GM23248 (cell line): ENCODE measurements around the gene SNX25. TPM values are rescaled to one million over a fixed set of nuclear protein-coding genes. Genes with fewer than 3 reads are reported as not detected.

Experiments used
- DNase-seq: peaks from one replicate; pipeline ENCODE4 v3.0.0-alpha.2; 2015
- H2AFZ ChIP-seq: fragments of 200-600 bp; sonication (generic); 2 replicates; pipeline ENCODE4 v1.6.1; 2016; ENCODE audit warnings: antibody characterized with exemption
- H3F3A ChIP-seq: fragments of 200-600 bp; sonication (generic); 2 replicates; pipeline ENCODE4 v1.6.1; 2016; ENCODE audit warnings: mild to moderate bottlenecking, antibody characterized with exemption, mixed run types; ENCODE audit not compliant: insufficient read depth
- H3K27ac ChIP-seq: fragments of 200-600 bp; sonication (generic); 2 replicates; pipeline ENCODE4 v1.5.1; 2016; ENCODE audit warnings: mild to moderate bottlenecking
- H3K27me3 ChIP-seq: fragments of 200-600 bp; sonication (generic); replicated peaks from 2 replicates; pipeline ENCODE4 v1.6.1; 2016; ENCODE audit warnings: mild to moderate bottlenecking; ENCODE audit not compliant: insufficient read depth
- H3K36me3 ChIP-seq: fragments of 200-600 bp; sonication (generic); 2 replicates; pipeline ENCODE4 v1.6.1; 2016; ENCODE audit warnings: low read depth, mild to moderate bottlenecking
- H3K4me1 ChIP-seq: fragments of 200-600 bp; sonication (generic); 2 replicates; pipeline ENCODE4 v1.6.1; 2016; ENCODE audit warnings: mild to moderate bottlenecking; ENCODE audit not compliant: insufficient read depth
- H3K4me2 ChIP-seq: fragments of 200-600 bp; sonication (generic); one replicate; pipeline ENCODE4 v1.6.1; 2016; ENCODE audit warnings: mild to moderate bottlenecking; ENCODE audit not compliant: unreplicated experiment
- H3K4me3 ChIP-seq: fragments of 200-600 bp; sonication (generic); 2 replicates; pipeline ENCODE4 v1.5.1; 2016; ENCODE audit warnings: mild to moderate bottlenecking
- H3K79me2 ChIP-seq: fragments of 200-600 bp; sonication (generic); 2 replicates; pipeline ENCODE4 v1.6.1; 2016; ENCODE audit warnings: mild to moderate bottlenecking; ENCODE audit not compliant: insufficient read depth
- H3K9ac ChIP-seq: fragments of 200-600 bp; sonication (generic); 2 replicates; pipeline ENCODE4 v1.6.1; 2016; ENCODE audit warnings: mild to moderate bottlenecking
- H3K9me2 ChIP-seq: fragments of 200-600 bp; sonication (generic); 2 replicates; pipeline ENCODE4 v1.6.1; 2016; ENCODE audit warnings: mixed run types, mild to moderate bottlenecking, moderate library complexity; ENCODE audit not compliant: insufficient read depth
- H3K9me3 ChIP-seq: fragments of 200-600 bp; sonication (generic); one replicate; pipeline ENCODE4 v1.6.1; 2017; ENCODE audit warnings: low read depth
- H4K20me1 ChIP-seq: fragments of 200-600 bp; sonication (generic); 2 replicates; pipeline ENCODE4 v1.6.0; 2016; ENCODE audit not compliant: insufficient read depth
- EZH2 ChIP-seq: fragments of 200-600 bp; sonication (generic); IDR thresholded peaks from 2 replicates; pipeline ENCODE4 v1.6.1; 2018; ENCODE audit warnings: antibody characterized with exemption, mild to moderate bottlenecking; ENCODE audit not compliant: insufficient read depth, poor library complexity, severe bottlenecking
- EZH2phosphoT487 ChIP-seq: fragments of 200-600 bp; sonication (generic); IDR thresholded peaks from 2 replicates; pipeline ENCODE4 v1.6.1; 2018; ENCODE audit warnings: antibody characterized with exemption, moderate library complexity, mild to moderate bottlenecking, low read depth; ENCODE audit not compliant: insufficient read depth
- WGBS, 2 experiments: methylation state at CpG; one replicate each; pipeline ENCODE4 v1.1.6; 2015 to 2017; ENCODE audit warnings: low lambda C conversion rate in 2 of 2, low coverage in 1 of 2; ENCODE audit errors: missing lambda C conversion rate in 2 of 2; 5-methylcytosine and 5-hydroxymethylcytosine counted together
- in situ Hi-C: fragments of 300-500 bp; cut with MboI; formaldehyde crosslinking; loops from 2 replicates; pipeline ENCODE4 v1.15.0; 2020
- polyA plus RNA-seq: library from polyadenylated mRNA; unstranded; fragments of >200 nt; fragmentation: Nextera tagmentation; extraction: Ambion mirVana; gene quantifications from 2 replicates; pipeline ENCODE4 v1.2.1, GENCODE V29; 2016
- total RNA-seq: library from RNA; depleted of rRNA; stranded (reverse); fragments of >200 nt; shearing (Covaris generic); gene quantifications from 2 replicates; pipeline ENCODE4 v1.2.3, GENCODE V29; 2014

Gene SNX25
- total and polyA plus RNA-seq, 2 experiments from 2014 or later: 8.2 to 50.0 TPM

DNA sequence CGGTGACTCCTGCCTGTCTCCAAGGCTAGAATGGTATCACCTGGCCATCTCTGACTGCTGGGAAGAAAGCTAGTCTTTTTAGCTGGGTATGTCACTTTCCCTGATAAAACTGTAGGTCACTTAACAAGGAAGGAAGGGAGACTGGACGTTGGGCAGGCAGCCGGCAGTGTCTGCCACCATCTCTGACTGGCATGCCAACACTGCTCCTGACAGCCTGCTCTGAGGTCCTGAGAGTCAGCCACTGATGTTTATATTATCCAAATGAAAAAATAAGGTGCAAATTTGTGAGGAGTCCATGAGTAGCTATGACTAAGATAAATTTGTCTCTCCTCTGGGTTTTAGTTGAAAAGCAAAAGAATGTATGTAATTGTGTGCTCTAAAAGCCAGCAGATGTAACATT, 77.2 kb downstream of the SNX25 start:
- H3K79me2 ChIP-seq: no peaks in the 10 kb centered on the region
- H3K4me1 ChIP-seq: peaks cover 8% of the 10 kb centered on the region; the same call in 1 of the 2 replicates
- DNase-seq: peak; percentile 9
- no peak overlapping the region for H3K4me3 ChIP-seq
- H2AFZ ChIP-seq: no peak overlapping the region
- H4K20me1 ChIP-seq: no peaks in the 10 kb centered on the region
- 0 out of 2 replicates have a peak, but pooled peaks cover 7% of the 10 kb centered on the region for H3K36me3 ChIP-seq
- no peaks in the 10 kb centered on the region for H3F3A ChIP-seq
- in situ Hi-C loops: no loop called here
- H3K9ac ChIP-seq: no peak overlapping the region; the same call in 1 of the 2 replicates
- no peak for TF ChIP-seq EZH2phosphoT487
- no peak for TF ChIP-seq EZH2
- H3K9me2 ChIP-seq: no peaks in the 10 kb centered on the region
- no peaks in the 10 kb centered on the region for H3K9me3 ChIP-seq
- H3K27ac ChIP-seq: no peak overlapping the region
- H3K27me3 ChIP-seq: no peaks in the 10 kb centered on the region
- WGBS, 2 experiments: 77 to 84% methylated on average over 3 of the region's 3 CpGs
- H3K4me2 ChIP-seq: no peak overlapping the region

DNA sequence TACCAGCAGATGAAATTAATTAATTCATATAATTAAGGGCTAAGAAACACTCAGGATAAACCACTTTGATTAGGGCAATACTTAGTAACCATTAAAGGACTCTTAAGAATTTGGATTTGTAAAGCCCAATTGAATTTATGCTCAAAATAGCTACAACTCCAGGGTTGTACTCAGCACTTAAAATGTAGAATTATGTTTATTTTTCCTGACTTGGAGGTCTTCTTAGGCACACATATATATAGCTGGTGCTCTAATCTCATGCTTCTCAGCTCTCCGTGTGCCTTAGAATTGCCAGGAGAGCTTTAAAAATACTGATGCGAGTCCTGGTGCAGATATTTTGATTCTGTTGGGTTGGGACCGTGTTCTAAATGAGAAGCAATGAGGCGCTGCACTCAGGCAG, 77.6 kb downstream of the SNX25 start:
- Histone ChIP-seq H2AFZ (no peak overlapping the region), H3K9me2 (no peaks in the 10 kb centered on the region), H4K20me1 (no peaks in the 10 kb centered on the region), H3K4me2 (no peak overlapping the region), H3K4me1 (peaks cover 8% of the 10 kb centered on the region; the same call in 1 of the 2 replicates), H3F3A (no peaks in the 10 kb centered on the region), H3K27ac (no peak overlapping the region), H3K79me2 (no peaks in the 10 kb centered on the region), H3K9me3 (no peaks in the 10 kb centered on the region), H3K36me3 (0 out of 2 replicates have a peak, but pooled peaks cover 7% of the 10 kb centered on the region), H3K27me3 (no peaks in the 10 kb centered on the region), H3K4me3 (no peak overlapping the region), H3K9ac (no peak overlapping the region; the same call in 1 of the 2 replicates)
- in situ Hi-C loops: no loop called here
- 98 to 99% methylated on average over 4 of the region's 4 CpGs for WGBS, 2 experiments
- TF ChIP-seq EZH2 (no peak), EZH2phosphoT487 (no peak)
- DNase-seq: no peak

DNA sequence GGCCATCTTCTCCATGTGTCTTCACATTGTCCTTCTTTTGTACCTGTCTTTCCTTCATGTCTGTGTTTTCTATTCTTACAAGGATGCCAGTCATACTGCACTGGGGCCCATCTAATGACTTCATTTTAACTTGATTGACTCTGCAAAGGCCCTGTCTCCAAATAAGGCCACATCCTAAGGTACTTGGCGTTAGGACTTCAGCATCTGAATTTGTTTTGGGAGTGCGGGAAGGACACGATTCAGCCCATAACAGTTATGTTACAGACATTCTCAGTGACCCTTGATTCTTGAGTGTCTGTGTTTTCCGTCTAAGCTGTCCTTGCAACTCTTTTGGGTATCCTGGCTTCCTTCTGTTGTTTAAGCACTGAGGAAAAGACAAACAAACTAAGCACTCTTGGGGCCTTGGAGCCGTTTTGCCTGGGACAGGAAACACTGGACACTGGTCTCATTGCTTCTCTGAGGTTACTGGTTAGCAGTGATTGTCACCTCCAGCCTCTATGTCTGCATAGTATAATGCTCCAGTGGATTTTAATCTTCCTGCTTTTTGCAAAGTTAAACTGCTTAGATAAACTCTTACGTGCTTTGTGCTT, 80.7 kb downstream of the SNX25 start:
- TF ChIP-seq EZH2phosphoT487 (no peak), EZH2 (no peak)
- peaks cover 8% of the 10 kb centered on the region; the same call in 1 of the 2 replicates for H3K4me1 ChIP-seq
- no peaks in the 10 kb centered on the region for H3K27me3 ChIP-seq
- no peaks in the 10 kb centered on the region for H3K9me2 ChIP-seq
- DNase-seq: no peak
- no peaks in the 10 kb centered on the region for H4K20me1 ChIP-seq
- no peaks in the 10 kb centered on the region for H3K79me2 ChIP-seq
- 82 to 86% methylated on average over 6 of the region's 6 CpGs for WGBS, 2 experiments
- in situ Hi-C loops: no loop called here
- no peak overlapping the region for H3K4me3 ChIP-seq
- no peak overlapping the region for H3K27ac ChIP-seq
- H3K9ac ChIP-seq: no peak overlapping the region
- H3F3A ChIP-seq: no peaks in the 10 kb centered on the region
- no peak overlapping the region for H2AFZ ChIP-seq
- H3K36me3 ChIP-seq: peaks cover 19% of the 10 kb centered on the region
- no peaks in the 10 kb centered on the region for H3K9me3 ChIP-seq
- H3K4me2 ChIP-seq: no peak overlapping the region

DNA sequence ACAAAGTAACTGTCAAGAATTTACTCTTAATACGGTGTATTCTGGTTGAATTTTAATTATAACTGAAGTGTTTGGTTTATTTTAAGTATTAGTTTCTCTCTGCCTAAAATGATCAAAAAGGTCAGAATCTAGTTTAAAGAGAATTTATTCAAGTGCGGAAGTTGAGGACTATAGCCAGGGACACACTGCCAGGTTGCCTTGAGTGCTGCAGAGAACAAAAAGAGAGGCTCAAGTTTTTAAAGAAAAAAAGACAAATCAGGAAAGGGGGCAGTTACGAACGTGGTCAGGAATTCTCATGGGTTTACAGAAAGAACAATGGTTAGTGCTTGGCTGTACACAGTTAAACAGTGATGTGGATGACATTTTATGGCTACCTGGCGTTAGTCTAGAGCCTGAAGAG, 81.3 kb downstream of the SNX25 start:
- Histone ChIP-seq H3F3A (no peaks in the 10 kb centered on the region), H3K4me3 (no peak overlapping the region), H3K9ac (no peak overlapping the region), H3K9me2 (no peaks in the 10 kb centered on the region), H3K79me2 (no peaks in the 10 kb centered on the region), H3K27me3 (no peaks in the 10 kb centered on the region), H3K9me3 (no peaks in the 10 kb centered on the region), H3K4me1 (peaks cover 8% of the 10 kb centered on the region; the same call in 1 of the 2 replicates), H3K27ac (no peak overlapping the region), H4K20me1 (no peaks in the 10 kb centered on the region), H2AFZ (no peak overlapping the region), H3K36me3 (peaks cover 19% of the 10 kb centered on the region), H3K4me2 (no peak overlapping the region)
- 93 to 94% methylated on average over 5 of the region's 5 CpGs for WGBS, 2 experiments
- TF ChIP-seq EZH2phosphoT487 (no peak), EZH2 (no peak)
- in situ Hi-C loops: no loop called here
- DNase-seq: no peak
